Neuronal stem cell (in vitro differentiated cells): ENCODE data around the gene DPP6.

ENCODE experiments used
- DNase-seq: peaks from one replicate; pipeline ENCODE4 v3.0.0-alpha.2; 2013; ENCODE audit warnings: low spot score
- H2AFZ ChIP-seq: one replicate; pipeline ENCODE4 v1.6.1; 2013; ENCODE audit warnings: mild to moderate bottlenecking, low read length, inconsistent platforms
- H2AK5ac ChIP-seq: 2 replicates; pipeline ENCODE4 v1.6.1; 2013; ENCODE audit warnings: low read depth, mild to moderate bottlenecking, inconsistent platforms, low read length, moderate library complexity, mixed read lengths
- H2BK120ac ChIP-seq: 2 replicates; pipeline ENCODE4 v1.6.1; 2013; ENCODE audit warnings: low read depth, mild to moderate bottlenecking, inconsistent platforms, low read length, moderate library complexity, mixed read lengths
- H2BK12ac ChIP-seq: one replicate; pipeline ENCODE4 v1.6.1; 2013; ENCODE audit warnings: low read length, inconsistent platforms
- H2BK15ac ChIP-seq: 2 replicates; pipeline ENCODE4 v1.6.1; 2013; ENCODE audit warnings: mild to moderate bottlenecking, low read length, inconsistent platforms, mixed read lengths
- H2BK5ac ChIP-seq: one replicate; pipeline ENCODE4 v1.6.1; 2013; ENCODE audit warnings: inconsistent platforms, mild to moderate bottlenecking, low read length, moderate library complexity
- H3K14ac ChIP-seq: one replicate; pipeline ENCODE4 v1.6.1; 2013; ENCODE audit warnings: low read length, inconsistent platforms
- H3K18ac ChIP-seq: 2 replicates; pipeline ENCODE4 v1.6.1; 2013; ENCODE audit warnings: low read length, inconsistent platforms
- H3K23ac ChIP-seq: 2 replicates; pipeline ENCODE4 v1.6.1; 2013; ENCODE audit warnings: low read depth, mild to moderate bottlenecking, mixed read lengths, low read length, inconsistent platforms; ENCODE audit not compliant: poor library complexity
- H3K27ac ChIP-seq: replicated peaks from 3 replicates; pipeline ENCODE4 v1.5.1; 2013; ENCODE audit warnings: low read length, inconsistent platforms
- H3K27me3 ChIP-seq, 3 experiments: 2 replicates each; pipeline ENCODE4 v1.6.1; 2013; ENCODE audit warnings: low read length in 3 of 3, mild to moderate bottlenecking in 2 of 3, inconsistent platforms in 1 of 3, low read depth in 1 of 3, mixed read lengths in 1 of 3, moderate library complexity in 1 of 3; ENCODE audit not compliant: control insufficient read depth in 3 of 3, insufficient read depth in 3 of 3
- H3K36me3 ChIP-seq, 2 donors: replicated peaks in 1 of 2; 2 replicates each; pipeline ENCODE4 v1.6.1; 2013; ENCODE audit warnings: low read length in 2 of 2; ENCODE audit not compliant: control insufficient read depth in 2 of 2, insufficient read depth in 2 of 2
- H3K4ac ChIP-seq: 2 replicates; pipeline ENCODE4 v1.6.1; 2013; ENCODE audit warnings: inconsistent platforms, mild to moderate bottlenecking, low read length, moderate library complexity
- H3K4me1 ChIP-seq, 2 donors: 1 replicate in 1 of 2; 2 replicates in 1 of 2; pipeline ENCODE4 v1.6.1; 2013; ENCODE audit warnings: low read length in 2 of 2, low read depth in 1 of 2; ENCODE audit not compliant: control insufficient read depth in 2 of 2, insufficient read depth in 1 of 2
- H3K4me2 ChIP-seq: one replicate; pipeline ENCODE4 v1.6.1; 2013; ENCODE audit warnings: mild to moderate bottlenecking, low read length, inconsistent platforms; ENCODE audit not compliant: insufficient read depth, poor library complexity, severe bottlenecking
- H3K4me3 ChIP-seq, 2 donors: 2 replicates each; pipeline ENCODE4 v1.5.1; 2013; ENCODE audit warnings: low read length in 2 of 2, mild to moderate bottlenecking in 2 of 2, inconsistent platforms in 1 of 2, moderate library complexity in 1 of 2
- H3K79me1 ChIP-seq: one replicate; pipeline ENCODE4 v1.6.1; 2013; ENCODE audit warnings: low read depth, mild to moderate bottlenecking, inconsistent platforms, low read length, moderate library complexity
- H3K9ac ChIP-seq: one replicate; pipeline ENCODE4 v1.6.1; 2013; ENCODE audit warnings: mild to moderate bottlenecking, low read depth, low read length, inconsistent platforms; ENCODE audit not compliant: poor library complexity
- H3K9me3 ChIP-seq, 2 donors: replicated peaks in 1 of 2; 2 replicates each; pipeline versions ENCODE3 to v1.6.1; 2013; ENCODE audit warnings: low read length in 2 of 2, mild to moderate bottlenecking in 2 of 2, inconsistent platforms in 1 of 2, low read depth in 1 of 2, mixed read lengths in 1 of 2, moderate library complexity in 1 of 2; ENCODE audit not compliant: control insufficient read depth in 2 of 2, insufficient read depth in 1 of 2
- H4K8ac ChIP-seq: one replicate; pipeline ENCODE4 v1.6.1; 2013; ENCODE audit warnings: low read depth, mild to moderate bottlenecking, inconsistent platforms, low read length, moderate library complexity
- H4K91ac ChIP-seq: one replicate; pipeline ENCODE4 v1.6.1; 2013; ENCODE audit warnings: low read length, low read depth, mild to moderate bottlenecking, inconsistent platforms; ENCODE audit not compliant: poor library complexity
- WGBS, 2 donors: extraction: QIAGEN DNeasy Blood & Tissue Kit; methylation state at CpG; one replicate each; pipeline ENCODE4 v1.1.7; 2013; ENCODE audit warnings: missing lambda C conversion rate in 2 of 2, mixed read lengths in 1 of 2; ENCODE audit not compliant: insufficient read length in 2 of 2, insufficient replicate concordance in 1 of 2; ENCODE audit errors: extremely low coverage in 2 of 2; 5-methylcytosine and 5-hydroxymethylcytosine counted together

DPP6 gene

DNA sequence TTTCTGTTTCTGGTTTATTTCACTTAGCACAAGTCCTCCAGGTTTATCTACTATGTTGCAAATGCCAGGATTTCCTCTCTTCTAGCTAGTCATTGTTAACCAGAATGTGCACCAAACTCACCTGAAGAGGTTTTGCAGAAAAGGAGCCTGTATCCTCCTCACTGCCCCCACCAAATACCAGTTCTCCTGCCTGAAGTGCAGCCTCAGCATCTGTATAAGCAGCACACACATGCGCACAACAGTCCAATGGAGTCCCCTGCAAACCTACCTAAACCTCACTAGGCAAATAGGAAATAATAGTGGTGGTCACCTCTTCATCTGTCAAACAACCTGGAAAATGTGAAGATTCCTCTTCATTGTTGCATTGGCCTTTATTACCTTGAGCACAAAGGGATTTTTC is 712.9 kb downstream of the DPP6 start:
- DNase-seq, result no peak
- Histone ChIP-seq H3K23ac (no peak overlapping the region), H4K91ac (no peak overlapping the region), H2BK15ac (no peak overlapping the region), H3K27ac (no peak overlapping the region), H3K36me3 (no peaks in the 10 kb centered on the region), H2AK5ac (no peak overlapping the region), H3K79me1 (no peaks in the 10 kb centered on the region), H2AFZ (no peak overlapping the region), H3K14ac (no peak overlapping the region), H3K4ac (no peak overlapping the region), H3K4me2 (no peak overlapping the region), H2BK120ac (no peak overlapping the region), H4K8ac (no peak overlapping the region), H3K4me3 (no peak overlapping the region), H3K9ac (no peak overlapping the region), H3K4me1 (peaks cover 0 to 8% of the 10 kb centered on the region in 2 donors), H2BK5ac (no peak overlapping the region), H3K9me3 (peaks cover 0 to 2% of the 10 kb centered on the region in 2 donors), H3K27me3 (peaks cover 0 to 2% (median 0%) of the 10 kb centered on the region in 3 experiments), H3K18ac (no peak overlapping the region), H2BK12ac (no peak overlapping the region)
- WGBS, 2 donors, result no CpG with 5 or more reads among the region's 1 CpG

DNA sequence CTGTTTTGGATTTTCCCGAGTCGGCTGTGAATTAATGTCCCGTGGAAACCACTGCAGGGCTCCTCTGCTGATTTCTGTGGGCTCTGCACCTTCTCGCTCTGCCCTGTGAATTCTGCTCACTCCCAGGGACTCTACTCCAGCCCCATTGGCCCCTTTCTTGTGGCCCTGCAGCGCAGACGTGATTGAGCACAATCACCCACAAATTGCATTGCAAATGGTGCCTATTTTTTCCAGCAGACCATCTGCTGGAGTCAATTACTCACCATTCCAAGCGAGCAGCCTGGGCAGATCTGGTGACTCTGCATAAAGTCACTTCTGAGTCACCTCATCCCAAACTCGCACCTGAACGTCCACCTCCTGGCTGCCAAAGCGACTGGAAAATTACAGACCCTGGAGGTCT is 714.9 kb downstream of the DPP6 start:
- Histone ChIP-seq H3K27ac (no peak overlapping the region), H3K27me3 (peaks cover 0 to 2% (median 0%) of the 10 kb centered on the region in 3 experiments), H3K4me2 (no peak overlapping the region), H2AK5ac (no peak overlapping the region), H3K23ac (no peak overlapping the region), H2BK15ac (no peak overlapping the region), H3K9ac (no peak overlapping the region), H4K8ac (no peak overlapping the region), H3K4ac (no peak overlapping the region), H3K36me3 (no peaks in the 10 kb centered on the region), H3K18ac (no peak overlapping the region), H3K9me3 (no peaks in the 10 kb centered on the region), H2BK12ac (no peak overlapping the region), H2BK5ac (no peak overlapping the region), H3K4me3 (no peak overlapping the region), H2BK120ac (no peak overlapping the region), H4K91ac (no peak overlapping the region), H3K14ac (no peak overlapping the region), H3K79me1 (no peaks in the 10 kb centered on the region), H3K4me1 (peaks cover 0 to 8% of the 10 kb centered on the region in 2 donors), H2AFZ (no peak overlapping the region)
- WGBS, 2 donors, result no CpG with 5 or more reads among the region's 10 CpGs
- no peak for DNase-seq

- Histone ChIP-seq H3K14ac (no peak overlapping the region), H3K4me1 (peaks cover 0 to 8% of the 10 kb centered on the region in 2 donors), H3K9ac (no peak overlapping the region), H4K8ac (no peak overlapping the region), H3K27ac (no peak overlapping the region), H3K36me3 (no peaks in the 10 kb centered on the region), H3K27me3 (peaks cover 0 to 2% (median 0%) of the 10 kb centered on the region in 3 experiments), H3K9me3 (no peaks in the 10 kb centered on the region), H4K91ac (no peak overlapping the region), H2BK15ac (no peak overlapping the region), H3K79me1 (no peaks in the 10 kb centered on the region), H3K4me2 (no peak overlapping the region), H2AK5ac (no peak overlapping the region), H3K23ac (peak overlapping the region; percentile 63), H2BK5ac (no peak overlapping the region), H2AFZ (no peak overlapping the region), H3K4me3 (no peak overlapping the region), H3K4ac (peak overlapping the region; percentile 17), H2BK12ac (no peak overlapping the region), H3K18ac (peak overlapping the region; percentile 45), H2BK120ac (no peak overlapping the region)
- no CpG with 5 or more reads among the region's 9 CpGs for whole genome bisulfite sequencing, 2 donors
- DNase-seq, result no peak
Observed at GRCh38 chr7:154767821-154768415, 715.7 kb downstream of the DPP6 start.

DNA sequence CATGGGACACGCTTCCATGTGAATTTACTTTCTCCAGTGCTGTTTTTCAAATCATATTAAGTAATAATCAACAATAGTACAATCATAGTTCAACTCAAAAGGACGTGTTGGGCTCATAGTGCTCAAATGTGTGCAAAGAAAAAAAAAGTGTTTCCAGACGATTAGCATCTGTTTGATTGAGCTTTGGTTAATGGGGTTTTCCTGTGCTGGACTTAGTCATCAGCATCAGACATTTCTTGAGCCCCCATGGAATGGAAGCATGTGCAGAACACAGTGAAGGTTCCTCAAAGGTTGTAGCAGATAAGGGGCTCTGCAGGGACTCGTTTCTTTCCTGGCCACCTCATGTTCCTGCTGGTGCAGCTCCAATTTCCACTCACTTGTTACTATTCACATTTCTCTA is 716.8 kb downstream of the DPP6 start:
- Histone ChIP-seq H3K79me1 (no peaks in the 10 kb centered on the region), H3K27me3 (peaks cover 0 to 2% (median 0%) of the 10 kb centered on the region in 3 experiments), H3K23ac (no peak overlapping the region), H2AK5ac (no peak overlapping the region), H2BK5ac (no peak overlapping the region), H3K4me1 (peaks cover 0 to 8% of the 10 kb centered on the region in 2 donors), H3K9me3 (no peaks in the 10 kb centered on the region), H3K27ac (no peak overlapping the region), H3K14ac (no peak overlapping the region), H3K4me2 (no peak overlapping the region), H3K18ac (no peak overlapping the region), H4K8ac (no peak overlapping the region), H2BK120ac (no peak overlapping the region), H2BK12ac (no peak overlapping the region), H3K36me3 (no peaks in the 10 kb centered on the region), H2BK15ac (no peak overlapping the region), H3K4ac (no peak overlapping the region), H3K9ac (no peak overlapping the region), H2AFZ (no peak overlapping the region), H3K4me3 (no peak overlapping the region), H4K91ac (no peak overlapping the region)
- no CpG with 5 or more reads among the region's 4 CpGs for WGBS, 2 donors
- no peak for DNase-seq
